Measurements from ENCODE around the gene CIB4.

- TF ChIP-seq, protein P1, sequence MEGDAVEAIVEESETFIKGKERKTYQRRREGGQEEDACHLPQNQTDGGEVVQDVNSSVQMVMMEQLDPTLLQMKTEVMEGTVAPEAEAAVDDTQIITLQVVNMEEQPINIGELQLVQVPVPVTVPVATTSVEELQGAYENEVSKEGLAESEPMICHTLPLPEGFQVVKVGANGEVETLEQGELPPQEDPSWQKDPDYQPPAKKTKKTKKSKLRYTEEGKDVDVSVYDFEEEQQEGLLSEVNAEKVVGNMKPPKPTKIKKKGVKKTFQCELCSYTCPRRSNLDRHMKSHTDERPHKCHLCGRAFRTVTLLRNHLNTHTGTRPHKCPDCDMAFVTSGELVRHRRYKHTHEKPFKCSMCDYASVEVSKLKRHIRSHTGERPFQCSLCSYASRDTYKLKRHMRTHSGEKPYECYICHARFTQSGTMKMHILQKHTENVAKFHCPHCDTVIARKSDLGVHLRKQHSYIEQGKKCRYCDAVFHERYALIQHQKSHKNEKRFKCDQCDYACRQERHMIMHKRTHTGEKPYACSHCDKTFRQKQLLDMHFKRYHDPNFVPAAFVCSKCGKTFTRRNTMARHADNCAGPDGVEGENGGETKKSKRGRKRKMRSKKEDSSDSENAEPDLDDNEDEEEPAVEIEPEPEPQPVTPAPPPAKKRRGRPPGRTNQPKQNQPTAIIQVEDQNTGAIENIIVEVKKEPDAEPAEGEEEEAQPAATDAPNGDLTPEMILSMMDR (IDR thresholded peaks at IDR 0.05): no peak
- no peak for TF ChIP-seq EP300 (IDR thresholded peaks at IDR 0.05)
- TF ChIP-seq POLR2A (IDR thresholded peaks at IDR 0.05): no peak
- TF ChIP-seq POLR2AphosphoS5 (IDR thresholded peaks at IDR 0.05): no peak
Observed at GRCh38 chr2:26615336-26615859, 25.8 kb downstream of the CIB4 start.

All from sigmoid colon (tissue), 4 donors.